Suprapubic skin (tissue), 4 donors: ENCODE results near the gene ZDHHC24. TPM values are rescaled to one million over a fixed set of nuclear protein-coding genes. Genes with fewer than 3 reads are reported as not detected.

Experiments used
- DNase-seq, 2 donors: peaks; one replicate each; pipeline ENCODE4 v3.0.0-alpha.2; 2019; ENCODE audit warnings: low spot score in 2 of 2
- H3K27ac ChIP-seq: fragments of 200-600 bp; sonication (generic); one replicate; pipeline ENCODE4 v1.5.1; 2019
- H3K27me3 ChIP-seq: fragments of 200-600 bp; sonication (generic); one replicate; pipeline ENCODE4 v1.5.1; 2019
- H3K36me3 ChIP-seq: fragments of 200-600 bp; sonication (generic); one replicate; pipeline ENCODE4 v1.5.1; 2019
- H3K4me1 ChIP-seq: fragments of 200-600 bp; sonication (generic); one replicate; pipeline ENCODE4 v1.5.1; 2019
- H3K4me3 ChIP-seq: fragments of 200-600 bp; sonication (generic); one replicate; pipeline ENCODE4 v1.5.1; 2019; ENCODE audit warnings: mild to moderate bottlenecking
- H3K9me3 ChIP-seq: fragments of 200-600 bp; sonication (generic); one replicate; pipeline ENCODE4 v1.5.1; 2019
- EP300 ChIP-seq: sonication (generic); formaldehyde crosslinking; IDR thresholded peaks from one replicate; pipeline ENCODE4 v1.6.1; 2017; ENCODE audit warnings: antibody characterized with exemption
- POLR2A ChIP-seq, 2 donors: fragments of 450-650 bp; IDR thresholded peaks; one replicate each; pipeline ENCODE4 v1.6.1; 2017; ENCODE audit warnings: antibody characterized with exemption in 2 of 2, mild to moderate bottlenecking in 2 of 2, moderate library complexity in 2 of 2
- POLR2AphosphoS5 ChIP-seq, 3 donors: sonication (generic); formaldehyde crosslinking; IDR thresholded peaks; one replicate each; pipeline ENCODE4 v1.6.1; 2017; ENCODE audit warnings: antibody characterized with exemption in 3 of 3
- WGBS: methylation state at CpG from one replicate; pipeline ENCODE4 v1.1.5; 2018; 5-methylcytosine and 5-hydroxymethylcytosine counted together
- total RNA-seq, 4 donors: library from RNA; depleted of rRNA; stranded (reverse); fragments of >200 nt; gene quantifications; one replicate each; pipeline ENCODE4 v1.1.0, GENCODE V29; 2016
- TF ChIP-seq, protein P1 (sequence below), 2 donors: fragments of 200-600 bp in 1 of 2; fragments of 450-650 bp in 1 of 2; sonication (generic) in 1 of 2; IDR thresholded peaks; one replicate each; pipeline ENCODE4 v1.5.1; 2016 to 2019; ENCODE audit warnings: antibody characterized with exemption in 2 of 2, mild to moderate bottlenecking in 1 of 2, moderate library complexity in 1 of 2

The ZDHHC24 gene
- total RNA-seq, 4 donors from 2014 or later, result 13.9 to 37.2 (median 15.3) TPM

DNA sequence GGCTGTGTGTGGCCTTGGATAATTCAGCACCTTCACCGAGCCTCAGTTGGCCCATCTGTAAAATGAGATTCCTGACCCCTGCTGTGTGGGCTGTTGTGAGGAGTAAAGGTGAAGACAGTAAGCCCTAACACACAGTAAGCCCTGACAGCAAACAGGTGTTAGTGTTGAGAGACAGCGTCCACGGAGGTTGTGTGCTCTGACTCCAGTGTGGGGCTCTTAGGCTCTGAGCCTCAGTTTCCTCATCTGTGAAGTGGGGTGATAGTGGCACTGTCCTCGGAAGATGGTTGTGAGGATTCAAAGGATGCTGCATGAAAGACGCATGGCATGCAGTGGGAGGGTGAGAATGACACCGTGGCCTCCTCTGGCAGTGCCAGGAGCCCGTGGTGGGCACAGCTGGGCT, 51.4 kb downstream of the ZDHHC24 start:
- H3K4me1 ChIP-seq, result no peaks in the 10 kb centered on the region
- DNase-seq, result no peak
- no peaks in the 10 kb centered on the region for H3K27me3 ChIP-seq
- no peaks in the 10 kb centered on the region for H3K9me3 ChIP-seq
- H3K36me3 ChIP-seq, result peaks cover 77% of the 10 kb centered on the region
- H3K4me3 ChIP-seq, result no peak overlapping the region
- no peak overlapping the region for H3K27ac ChIP-seq
- WGBS, result 94% methylated on average over 7 of the region's 7 CpGs
- TF ChIP-seq POLR2A (IDR thresholded peaks at IDR 0.05) (no peak), EP300 (no peak), POLR2AphosphoS5 (IDR thresholded peaks at IDR 0.05) (no peak)
- TF ChIP-seq, protein P1, sequence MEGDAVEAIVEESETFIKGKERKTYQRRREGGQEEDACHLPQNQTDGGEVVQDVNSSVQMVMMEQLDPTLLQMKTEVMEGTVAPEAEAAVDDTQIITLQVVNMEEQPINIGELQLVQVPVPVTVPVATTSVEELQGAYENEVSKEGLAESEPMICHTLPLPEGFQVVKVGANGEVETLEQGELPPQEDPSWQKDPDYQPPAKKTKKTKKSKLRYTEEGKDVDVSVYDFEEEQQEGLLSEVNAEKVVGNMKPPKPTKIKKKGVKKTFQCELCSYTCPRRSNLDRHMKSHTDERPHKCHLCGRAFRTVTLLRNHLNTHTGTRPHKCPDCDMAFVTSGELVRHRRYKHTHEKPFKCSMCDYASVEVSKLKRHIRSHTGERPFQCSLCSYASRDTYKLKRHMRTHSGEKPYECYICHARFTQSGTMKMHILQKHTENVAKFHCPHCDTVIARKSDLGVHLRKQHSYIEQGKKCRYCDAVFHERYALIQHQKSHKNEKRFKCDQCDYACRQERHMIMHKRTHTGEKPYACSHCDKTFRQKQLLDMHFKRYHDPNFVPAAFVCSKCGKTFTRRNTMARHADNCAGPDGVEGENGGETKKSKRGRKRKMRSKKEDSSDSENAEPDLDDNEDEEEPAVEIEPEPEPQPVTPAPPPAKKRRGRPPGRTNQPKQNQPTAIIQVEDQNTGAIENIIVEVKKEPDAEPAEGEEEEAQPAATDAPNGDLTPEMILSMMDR (IDR thresholded peaks at IDR 0.05), result no peak

DNA sequence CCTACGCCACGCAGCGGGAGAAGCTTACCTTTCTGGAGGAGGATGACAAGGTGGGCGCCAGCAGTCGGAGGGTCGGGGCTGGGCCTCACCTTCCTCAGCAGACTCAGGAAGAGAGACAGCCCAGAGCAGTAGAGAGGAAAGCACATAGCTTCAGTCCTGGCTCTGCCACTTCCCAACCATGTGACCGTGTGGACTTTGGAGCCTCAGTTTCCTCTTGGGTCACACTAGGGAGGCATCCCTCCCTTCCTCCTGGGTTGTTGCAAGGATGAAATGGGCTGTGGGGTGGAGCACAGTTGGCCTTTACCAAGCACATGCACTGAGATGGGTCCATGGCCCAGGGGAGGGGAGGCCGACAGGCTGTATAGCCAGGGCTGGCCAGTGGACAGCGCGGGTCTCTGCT, 52.7 kb downstream of the ZDHHC24 start:
- no peak for TF ChIP-seq EP300
- TF ChIP-seq, protein P1 (IDR thresholded peaks at IDR 0.05), result no peak
- no peak for TF ChIP-seq POLR2A (IDR thresholded peaks at IDR 0.05)
- TF ChIP-seq POLR2AphosphoS5 (IDR thresholded peaks at IDR 0.05), result no peak
- 92% methylated on average over 8 of the region's 10 CpGs for WGBS

DNA sequence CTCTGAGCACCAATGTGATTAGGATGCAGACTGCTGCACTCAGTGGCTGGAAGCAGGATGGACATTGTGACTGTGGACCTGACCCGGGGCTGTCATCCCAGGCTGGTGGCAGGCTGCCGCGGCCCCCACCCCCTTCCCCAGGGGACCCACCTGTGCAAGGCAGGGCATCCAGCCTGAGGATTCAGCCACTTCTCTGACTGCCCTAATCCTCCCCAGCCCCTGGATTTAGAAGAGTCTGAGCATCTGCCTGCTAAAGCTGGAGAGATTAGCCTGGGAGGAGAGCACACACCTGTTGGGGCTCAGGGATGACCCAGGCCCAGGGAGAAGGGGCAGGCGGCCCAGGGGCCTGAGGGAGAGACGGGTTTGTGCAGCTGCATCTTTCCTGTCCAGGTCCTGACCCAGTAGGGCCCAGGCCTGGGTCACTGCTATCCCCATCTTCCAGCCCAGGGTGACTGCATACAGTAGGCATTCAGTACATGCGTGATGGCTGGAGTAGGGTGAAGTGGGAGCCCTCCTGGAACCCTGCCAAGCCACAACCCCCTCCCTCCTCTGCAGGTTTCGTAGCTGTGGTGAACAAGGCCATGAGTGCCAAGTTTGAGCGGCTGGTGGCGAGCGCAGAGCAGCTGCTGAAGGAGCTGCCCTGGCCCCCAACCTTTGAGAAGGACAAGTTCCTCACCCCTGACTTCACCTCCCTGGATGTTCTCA, 53.5 kb downstream of the ZDHHC24 start:
- TF ChIP-seq POLR2A (IDR thresholded peaks at IDR 0.05) (no peak), EP300 (no peak), POLR2AphosphoS5 (IDR thresholded peaks at IDR 0.05) (no peak)
- TF ChIP-seq, protein P1 (IDR thresholded peaks at IDR 0.05), result no peak
- 87% methylated on average over 7 of the region's 10 CpGs for WGBS

More for the DNA sequence above, 52.7 kb downstream of the ZDHHC24 start:
- Histone ChIP-seq H3K36me3 (peaks cover 78% of the 10 kb centered on the region), H3K27ac (no peak overlapping the region), H3K4me1 (no peaks in the 10 kb centered on the region), H3K27me3 (no peaks in the 10 kb centered on the region), H3K4me3 (no peak overlapping the region), H3K9me3 (no peaks in the 10 kb centered on the region)
- DNase-seq, result no peak

DNA sequence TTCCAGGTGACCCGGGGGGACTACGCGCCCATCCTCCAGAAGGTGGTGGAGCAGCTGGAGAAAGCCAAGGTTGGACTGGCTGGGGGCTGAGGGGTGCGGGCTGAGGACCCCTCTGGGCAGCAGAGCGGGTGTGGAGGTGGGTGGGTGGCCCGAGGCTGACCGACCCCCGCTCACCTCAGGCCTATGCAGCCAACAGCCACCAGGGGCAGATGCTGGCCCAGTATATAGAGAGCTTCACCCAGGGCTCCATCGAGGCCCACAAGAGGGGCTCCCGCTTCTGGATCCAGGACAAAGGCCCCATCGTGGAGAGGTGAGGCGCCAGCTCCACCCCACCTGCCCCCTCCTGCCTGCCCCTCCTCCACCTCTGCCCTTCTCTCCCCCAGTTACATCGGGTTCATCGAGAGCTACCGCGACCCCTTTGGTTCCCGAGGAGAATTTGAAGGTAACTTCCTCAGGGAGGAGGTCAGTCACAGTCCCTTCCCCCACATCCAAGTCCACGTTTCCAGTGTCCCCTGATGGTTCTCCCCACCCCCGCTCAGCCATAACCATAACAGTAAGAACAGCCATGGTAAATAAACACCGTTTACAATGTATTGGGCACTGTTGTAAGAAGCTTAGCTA, 54.4 kb downstream of the ZDHHC24 start:
- DNase-seq, result no peak
- Histone ChIP-seq H3K4me3 (no peak overlapping the region), H3K9me3 (no peaks in the 10 kb centered on the region), H3K27me3 (no peaks in the 10 kb centered on the region), H3K36me3 (peaks cover 84% of the 10 kb centered on the region), H3K4me1 (no peaks in the 10 kb centered on the region), H3K27ac (no peak overlapping the region)
- 82% methylated on average over 13 of the region's 20 CpGs for WGBS
- TF ChIP-seq EP300 (no peak), POLR2AphosphoS5 (IDR thresholded peaks at IDR 0.05) (no peak), POLR2A (IDR thresholded peaks at IDR 0.05) (no peak)
- TF ChIP-seq, protein P1 (IDR thresholded peaks at IDR 0.05), result peak in 1 of 2 donors; percentile 10

More for the DNA sequence above, 53.5 kb downstream of the ZDHHC24 start:
- Histone ChIP-seq H3K27ac (no peak overlapping the region), H3K36me3 (peaks cover 83% of the 10 kb centered on the region), H3K9me3 (no peaks in the 10 kb centered on the region), H3K4me3 (no peak overlapping the region), H3K27me3 (no peaks in the 10 kb centered on the region), H3K4me1 (no peaks in the 10 kb centered on the region)
- no peak for DNase-seq

DNA sequence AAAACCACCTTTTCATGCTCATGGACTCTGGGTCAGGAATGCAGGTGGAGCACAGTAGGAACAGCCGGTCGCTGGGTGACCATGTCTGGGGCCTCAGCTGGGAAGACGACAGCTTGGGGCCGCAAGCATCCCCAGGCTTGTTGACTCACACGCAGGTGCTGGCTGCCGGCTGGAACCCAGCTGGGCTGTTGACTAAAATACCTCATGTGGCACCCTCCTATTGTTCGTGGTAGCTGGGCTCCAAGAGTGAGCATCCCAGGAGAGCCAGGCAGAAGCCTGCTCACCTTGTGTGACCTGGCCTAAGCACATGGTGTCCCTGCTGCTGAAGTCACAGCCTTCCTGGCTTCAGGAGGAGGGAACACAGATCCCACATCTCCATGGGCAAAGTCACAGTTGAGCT, 56.2 kb downstream of the ZDHHC24 start:
- H3K4me1 ChIP-seq, result no peaks in the 10 kb centered on the region
- WGBS, result 92% methylated on average over 6 of the region's 7 CpGs
- TF ChIP-seq POLR2AphosphoS5 (IDR thresholded peaks at IDR 0.05), result no peak
- TF ChIP-seq, protein P1 (IDR thresholded peaks at IDR 0.05), result no peak
- TF ChIP-seq EP300, result no peak
- no peak for TF ChIP-seq POLR2A (IDR thresholded peaks at IDR 0.05)
- no peak overlapping the region for H3K27ac ChIP-seq
- no peaks in the 10 kb centered on the region for H3K9me3 ChIP-seq
- no peak for DNase-seq
- H3K36me3 ChIP-seq, result peaks cover 85% of the 10 kb centered on the region
- H3K27me3 ChIP-seq, result no peaks in the 10 kb centered on the region
- no peak overlapping the region for H3K4me3 ChIP-seq
